ENCODE measurements around the gene CCR6.

- TF ChIP-seq, protein P1, sequence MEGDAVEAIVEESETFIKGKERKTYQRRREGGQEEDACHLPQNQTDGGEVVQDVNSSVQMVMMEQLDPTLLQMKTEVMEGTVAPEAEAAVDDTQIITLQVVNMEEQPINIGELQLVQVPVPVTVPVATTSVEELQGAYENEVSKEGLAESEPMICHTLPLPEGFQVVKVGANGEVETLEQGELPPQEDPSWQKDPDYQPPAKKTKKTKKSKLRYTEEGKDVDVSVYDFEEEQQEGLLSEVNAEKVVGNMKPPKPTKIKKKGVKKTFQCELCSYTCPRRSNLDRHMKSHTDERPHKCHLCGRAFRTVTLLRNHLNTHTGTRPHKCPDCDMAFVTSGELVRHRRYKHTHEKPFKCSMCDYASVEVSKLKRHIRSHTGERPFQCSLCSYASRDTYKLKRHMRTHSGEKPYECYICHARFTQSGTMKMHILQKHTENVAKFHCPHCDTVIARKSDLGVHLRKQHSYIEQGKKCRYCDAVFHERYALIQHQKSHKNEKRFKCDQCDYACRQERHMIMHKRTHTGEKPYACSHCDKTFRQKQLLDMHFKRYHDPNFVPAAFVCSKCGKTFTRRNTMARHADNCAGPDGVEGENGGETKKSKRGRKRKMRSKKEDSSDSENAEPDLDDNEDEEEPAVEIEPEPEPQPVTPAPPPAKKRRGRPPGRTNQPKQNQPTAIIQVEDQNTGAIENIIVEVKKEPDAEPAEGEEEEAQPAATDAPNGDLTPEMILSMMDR (IDR thresholded peaks at IDR 0.05): no peak
- TF ChIP-seq, protein P2, sequence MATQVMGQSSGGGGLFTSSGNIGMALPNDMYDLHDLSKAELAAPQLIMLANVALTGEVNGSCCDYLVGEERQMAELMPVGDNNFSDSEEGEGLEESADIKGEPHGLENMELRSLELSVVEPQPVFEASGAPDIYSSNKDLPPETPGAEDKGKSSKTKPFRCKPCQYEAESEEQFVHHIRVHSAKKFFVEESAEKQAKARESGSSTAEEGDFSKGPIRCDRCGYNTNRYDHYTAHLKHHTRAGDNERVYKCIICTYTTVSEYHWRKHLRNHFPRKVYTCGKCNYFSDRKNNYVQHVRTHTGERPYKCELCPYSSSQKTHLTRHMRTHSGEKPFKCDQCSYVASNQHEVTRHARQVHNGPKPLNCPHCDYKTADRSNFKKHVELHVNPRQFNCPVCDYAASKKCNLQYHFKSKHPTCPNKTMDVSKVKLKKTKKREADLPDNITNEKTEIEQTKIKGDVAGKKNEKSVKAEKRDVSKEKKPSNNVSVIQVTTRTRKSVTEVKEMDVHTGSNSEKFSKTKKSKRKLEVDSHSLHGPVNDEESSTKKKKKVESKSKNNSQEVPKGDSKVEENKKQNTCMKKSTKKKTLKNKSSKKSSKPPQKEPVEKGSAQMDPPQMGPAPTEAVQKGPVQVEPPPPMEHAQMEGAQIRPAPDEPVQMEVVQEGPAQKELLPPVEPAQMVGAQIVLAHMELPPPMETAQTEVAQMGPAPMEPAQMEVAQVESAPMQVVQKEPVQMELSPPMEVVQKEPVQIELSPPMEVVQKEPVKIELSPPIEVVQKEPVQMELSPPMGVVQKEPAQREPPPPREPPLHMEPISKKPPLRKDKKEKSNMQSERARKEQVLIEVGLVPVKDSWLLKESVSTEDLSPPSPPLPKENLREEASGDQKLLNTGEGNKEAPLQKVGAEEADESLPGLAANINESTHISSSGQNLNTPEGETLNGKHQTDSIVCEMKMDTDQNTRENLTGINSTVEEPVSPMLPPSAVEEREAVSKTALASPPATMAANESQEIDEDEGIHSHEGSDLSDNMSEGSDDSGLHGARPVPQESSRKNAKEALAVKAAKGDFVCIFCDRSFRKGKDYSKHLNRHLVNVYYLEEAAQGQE (IDR thresholded peaks at IDR 0.05; ENCODE audit: insufficient read depth in 1 of 2, low read depth in 2 of 2, low read length in 1 of 2): no peak
Observed at GRCh38 chr6:167125410-167125809, 2.5 kb downstream of the CCR6 start.
